Epithelial cell of proximal tubule (primary cell): ENCODE data around the gene HSD11B2. TPM values are rescaled to one million over a fixed set of nuclear protein-coding genes. Genes with fewer than 3 reads are reported as not detected.

ENCODE experiments used
- DNase-seq: peaks from one replicate; pipeline ENCODE4 v3.0.0-alpha.2; 2011; ENCODE audit warnings: low read depth
- H3K4me3 ChIP-seq: 2 replicates; pipeline ENCODE4 v1.5.1; 2011; ENCODE audit warnings: low read depth, mild to moderate bottlenecking, low read length
- CTCF ChIP-seq: conservative IDR thresholded peaks from 2 replicates; pipeline ENCODE4 v1.5.1; 2012; ENCODE audit warnings: low read depth, mild to moderate bottlenecking, low read length
- total RNA-seq: library from RNA; depleted of rRNA; stranded (reverse); fragments of >200 nt; gene quantifications from 2 replicates; pipeline ENCODE4 v1.2.3, GENCODE V29; 2015

HSD11B2 gene
- total RNA-seq, 1 donor from 2014 or later, result 2.2 TPM

DNA sequence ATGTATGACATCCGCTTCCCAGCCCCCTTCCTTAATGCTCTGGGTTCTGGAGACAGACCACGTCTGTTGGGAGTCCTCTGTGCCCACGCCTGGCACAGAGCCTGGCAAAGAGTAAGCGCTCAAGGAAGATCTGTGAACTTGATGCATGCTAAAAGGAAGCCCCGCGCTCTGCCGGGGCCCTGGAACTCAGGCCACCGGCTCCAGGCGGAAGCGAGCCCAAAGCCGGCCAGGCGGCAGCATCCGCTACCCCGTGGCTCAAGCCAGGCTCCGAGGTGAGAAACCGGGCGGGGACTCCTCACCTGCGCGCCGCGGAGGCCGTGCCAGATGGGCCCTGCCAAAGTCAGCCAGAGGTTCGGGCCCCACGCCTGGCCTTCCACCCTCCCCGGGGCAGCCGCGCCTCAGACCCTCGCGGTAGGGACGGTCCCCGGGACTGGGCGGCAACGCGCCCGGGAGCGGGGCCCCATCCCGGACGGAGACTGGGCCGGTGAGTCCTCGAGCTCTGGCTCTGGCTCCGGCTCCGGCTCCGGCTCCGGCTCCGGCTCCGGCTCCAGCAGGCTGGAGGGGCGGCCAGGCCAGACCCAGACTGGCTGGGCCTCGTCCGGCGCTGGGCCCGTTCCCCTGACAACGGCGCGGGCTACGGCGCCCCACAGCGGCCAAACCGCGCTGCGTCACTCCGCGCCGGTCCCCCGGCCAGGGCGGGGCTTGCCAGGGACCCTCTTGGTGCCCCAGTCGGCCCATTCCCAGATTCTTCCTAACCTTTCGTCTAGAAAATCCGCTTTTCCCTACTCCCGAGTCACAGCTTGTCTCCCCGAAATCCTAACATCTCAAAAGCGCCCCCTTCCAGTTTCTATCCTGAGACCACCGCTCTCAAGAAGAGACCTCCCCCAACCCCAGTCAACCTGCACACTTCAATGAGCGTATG, 14.8 kb upstream of the HSD11B2 start, which contains the start of gene ZDHHC1:
TSS of gene ZDHHC1 (minus strand) at position 606 of the 922 bp plus-strand sequence. CDS start 8,702 bp downstream, outside the sequence.
- TF ChIP-seq CTCF, result peak; percentile 41
- peak within 1 kb of the TSS; percentile 75 for H3K4me3 ChIP-seq
- no peak for DNase-seq

DNA sequence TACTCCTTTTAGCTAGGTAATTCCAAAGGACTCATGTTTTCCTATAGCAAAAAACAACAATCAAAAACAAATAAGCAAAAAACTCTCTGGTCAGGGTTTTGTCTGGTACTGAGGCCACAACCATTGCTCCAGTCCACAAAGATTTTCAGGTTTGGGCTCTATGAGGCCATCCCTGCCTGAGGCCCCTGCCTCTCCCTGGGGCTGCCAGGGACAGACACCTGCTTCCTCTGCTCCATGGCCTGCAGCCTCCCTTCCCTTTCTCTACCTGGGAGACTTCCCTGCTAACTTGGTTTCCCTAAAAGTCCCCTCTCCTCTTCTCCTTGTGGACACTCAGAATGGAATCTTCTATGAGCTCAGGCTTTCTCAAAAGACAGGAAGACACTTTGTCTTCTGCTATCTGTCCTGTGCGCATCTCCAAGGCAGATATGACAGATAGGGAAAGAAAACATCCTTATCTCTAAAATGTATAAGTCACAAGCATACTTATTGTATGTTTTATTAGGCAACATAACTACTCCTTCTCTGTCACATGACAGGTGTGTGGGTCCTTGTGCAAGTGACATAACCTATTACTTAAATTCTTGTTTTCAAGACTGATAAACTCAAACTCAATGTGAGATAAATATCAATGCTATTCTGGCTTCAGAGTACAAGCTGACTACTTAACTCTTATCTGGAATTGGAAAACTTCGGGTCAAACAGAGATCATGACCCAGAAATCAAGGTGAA, 13.4 kb upstream of the HSD11B2 start:
- DNase-seq, result no peak
- no peak for TF ChIP-seq CTCF
- no peak overlapping the region for H3K4me3 ChIP-seq

- DNase-seq, result no peak
- TF ChIP-seq CTCF, result no peak
- no peak overlapping the region for H3K4me3 ChIP-seq
These were observed 11.4 kb upstream of the HSD11B2 start for GRCh38 chr16:67419502-67419901.

DNA sequence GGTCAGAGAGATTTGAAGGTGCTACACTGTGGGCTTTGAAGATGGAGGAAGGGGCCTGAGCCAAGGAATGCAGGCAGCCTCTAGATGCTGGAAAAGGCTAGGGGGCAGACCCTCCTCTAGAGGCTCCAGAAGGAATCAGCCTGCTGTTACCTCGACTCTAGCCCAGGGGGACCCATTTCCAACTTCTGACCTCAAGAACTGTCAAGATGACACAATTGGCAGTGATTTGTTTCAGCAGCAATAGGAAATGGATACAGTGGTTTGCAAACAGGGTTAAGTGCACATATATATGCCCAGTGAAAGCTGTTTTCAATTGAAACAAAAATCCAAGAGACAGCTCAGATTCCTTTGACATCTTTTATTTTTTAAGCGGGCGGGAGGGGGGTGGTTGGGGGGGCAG, 11.0 kb upstream of the HSD11B2 start:
- no peak overlapping the region for H3K4me3 ChIP-seq
- no peak for TF ChIP-seq CTCF
- no peak for DNase-seq

- TF ChIP-seq CTCF, result no peak
These were observed 9.9 kb upstream of the HSD11B2 start for GRCh38 chr16:67421030-67421429.

DNA sequence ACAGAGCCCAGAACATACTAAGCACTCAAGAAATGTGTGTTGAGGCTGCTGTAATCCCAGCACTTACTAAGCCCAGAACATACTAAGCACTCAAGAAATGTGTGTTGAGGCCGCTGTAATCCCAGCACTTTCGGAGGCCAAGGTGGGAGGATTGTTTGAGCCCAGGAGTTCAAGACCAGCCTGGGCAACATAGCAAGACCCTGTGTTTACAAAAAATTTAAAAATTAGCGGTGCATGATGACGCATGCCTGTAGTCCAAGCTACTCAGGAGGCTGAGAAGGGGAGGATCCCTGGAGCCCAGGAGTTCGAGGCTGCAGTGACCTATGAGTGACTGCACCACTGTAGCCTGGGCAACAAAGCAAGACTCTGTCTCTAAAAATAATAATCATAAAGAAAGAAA, 7.9 kb upstream of the HSD11B2 start:
- H3K4me3 ChIP-seq, result no peak overlapping the region
- TF ChIP-seq CTCF, result no peak
- no peak for DNase-seq

More at GRCh38 chr16:67421030-67421429, 9.9 kb upstream of the HSD11B2 start:
- H3K4me3 ChIP-seq, result no peak overlapping the region
- no peak for DNase-seq
